ENCODE measurements around the gene TMCC2.

Gene TMCC2

DNA sequence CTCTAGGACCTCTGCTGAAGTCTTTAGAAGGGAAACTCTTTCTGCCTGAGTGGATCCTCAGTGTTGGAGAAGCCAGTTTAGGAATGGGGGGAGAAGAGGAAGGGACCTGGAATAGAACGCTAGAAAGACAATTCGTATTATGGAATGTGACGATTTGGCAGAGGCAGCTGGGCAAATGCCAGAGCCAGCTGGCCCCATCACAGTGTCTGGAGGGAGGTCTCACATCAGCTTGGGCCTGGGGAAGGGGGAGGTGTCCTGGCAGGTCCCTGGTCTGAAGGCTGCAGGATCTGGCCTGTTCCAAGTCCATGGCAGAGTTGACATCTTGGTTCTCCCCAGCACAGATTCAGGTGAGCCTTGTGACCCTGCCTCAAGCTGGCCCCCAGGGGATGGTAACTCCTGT is 11.3 kb downstream of the TMCC2 start:
- no peak overlapping the region for H3K4me3 ChIP-seq (ENCODE audit: low read depth, low read length)
- POLR2A ChIA-PET, result no interaction called here
- CTCF ChIA-PET, result interaction anchor here (1.1 to 14.5 kb wide), 5 partner anchors 9 to 98 kb away, joined by 3 to 164 read pairs (median 4); no protein-coding TSS in a partner anchor

DNA sequence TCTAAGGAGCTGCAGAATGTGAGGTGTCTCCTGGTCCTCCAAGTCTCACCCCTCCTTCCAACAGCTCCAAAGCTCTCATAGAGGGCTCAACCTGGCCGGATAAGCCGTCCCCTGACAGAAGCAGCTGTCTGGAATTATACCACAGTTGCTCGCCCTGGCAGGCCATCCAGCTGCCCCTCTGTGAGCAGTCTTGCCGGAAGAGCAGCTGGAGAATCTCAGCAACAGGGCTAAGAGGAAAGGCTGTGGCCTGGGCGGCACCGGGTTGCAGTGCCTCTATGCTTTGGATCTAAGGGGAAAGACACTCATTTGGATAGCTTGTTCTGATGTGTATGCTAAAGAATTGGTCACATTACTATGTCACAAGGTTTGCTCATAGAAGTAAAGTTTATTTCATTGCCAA is 12.4 kb downstream of the TMCC2 start:
- ChIA-PET CTCF (interaction anchor here (1.0 to 14.5 kb wide), 6 partner anchors 10 to 264 kb away, joined by 3 to 164 read pairs (median 4); no protein-coding TSS in a partner anchor), POLR2A (no interaction called here)
- DNase-seq (ENCODE audit: low read depth, low spot score), result no peak
- no peak overlapping the region for H3K4me3 ChIP-seq (ENCODE audit: low read depth, low read length)
- TF ChIP-seq CTCF (IDR thresholded peaks at IDR 0.05; ENCODE audit: insufficient read depth, low read length, missing control alignments), result no peak

More for the DNA sequence above, 11.3 kb downstream of the TMCC2 start:
- no peak for TF ChIP-seq CTCF (IDR thresholded peaks at IDR 0.05; ENCODE audit: insufficient read depth, low read length, missing control alignments)
- no peak for DNase-seq (ENCODE audit: low read depth, low spot score)

- DNase-seq (ENCODE audit: low read depth, low spot score), result no peak
- no peak for TF ChIP-seq CTCF (IDR thresholded peaks at IDR 0.05; ENCODE audit: insufficient read depth, low read length, missing control alignments)
- POLR2A ChIA-PET, result no interaction called here
- CTCF ChIA-PET, result interaction anchor here (1.0 to 14.5 kb wide), 4 partner anchors 11 to 264 kb away, joined by 3 to 164 read pairs (median 3); no protein-coding TSS in a partner anchor
- H3K4me3 ChIP-seq (ENCODE audit: low read depth, low read length), result no peak overlapping the region
Observed at GRCh38 chr1:205240569-205240968, 12.8 kb downstream of the TMCC2 start.

- CTCF ChIA-PET, result interaction anchor here (14.5 kb wide), 1 partner anchor 13 kb away, joined by 164 read pairs; no protein-coding TSS in a partner anchor
- POLR2A ChIA-PET, result no interaction called here
- TF ChIP-seq CTCF (IDR thresholded peaks at IDR 0.05; ENCODE audit: insufficient read depth, low read length, missing control alignments), result no peak
- H3K4me3 ChIP-seq (ENCODE audit: low read depth, low read length), result no peak overlapping the region
- no peak for DNase-seq (ENCODE audit: low read depth, low spot score)
Observed at GRCh38 chr1:205241366-205242030, 13.8 kb downstream of the TMCC2 start.

DNA sequence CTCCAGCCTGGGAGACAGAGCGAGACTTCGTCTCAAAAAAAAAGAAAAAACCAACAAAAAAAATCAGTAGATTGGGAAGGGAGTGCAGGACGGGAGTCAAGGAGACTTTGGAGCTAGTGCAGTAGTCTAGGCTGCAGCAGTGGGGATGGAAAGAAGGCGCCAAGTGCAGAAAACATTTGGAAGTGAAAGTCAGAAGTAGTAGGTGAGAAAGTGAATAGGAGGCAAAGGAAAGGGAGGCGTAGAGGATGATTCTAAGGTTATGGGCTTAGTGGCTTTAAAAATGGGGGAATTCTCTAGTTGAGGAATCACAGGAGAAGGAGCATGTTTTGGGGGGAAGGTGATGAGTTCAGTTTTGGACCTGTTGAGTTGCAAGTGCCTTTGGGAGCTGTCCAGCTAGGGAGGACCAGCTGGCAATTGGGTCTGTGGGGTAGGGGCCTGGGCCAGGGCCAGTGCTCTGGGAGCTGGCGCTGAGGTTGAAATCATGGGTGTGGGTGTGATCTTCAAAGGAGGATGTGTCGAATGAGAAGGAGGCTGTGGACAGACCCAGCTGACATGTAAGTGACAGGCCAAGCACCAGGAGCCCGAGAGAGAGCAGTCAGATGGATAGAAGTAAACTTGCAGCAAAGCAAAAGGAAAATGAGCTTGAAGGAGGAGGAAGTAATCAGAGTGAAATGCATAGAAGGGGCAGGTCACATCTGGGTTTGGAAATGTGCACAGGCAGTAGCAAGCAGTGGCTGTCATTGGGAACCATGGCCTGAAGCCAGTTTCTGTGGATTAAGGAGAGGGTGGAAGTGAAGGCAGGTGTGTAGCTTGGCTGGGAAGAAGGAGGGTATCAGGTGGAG is 15.8 kb downstream of the TMCC2 start:
- CTCF ChIA-PET, result interaction anchor here (1.0 to 14.5 kb wide), 8 partner anchors 10 to 268 kb away, joined by 3 to 164 read pairs (median 6); partner anchors contain the start of gene TMCC2
- DNase-seq (ENCODE audit: low read depth, low spot score), result no peak
- H3K4me3 ChIP-seq (ENCODE audit: low read depth, low read length), result no peak overlapping the region
- POLR2A ChIA-PET, result interaction anchor here (0.6 kb wide), 1 partner anchor 16 kb away, joined by 3 read pairs; the partner anchor contains the start of gene TMCC2
- no peak for TF ChIP-seq CTCF (IDR thresholded peaks at IDR 0.05; ENCODE audit: insufficient read depth, low read length, missing control alignments)

GRCh38 chr1:205244384-205244783 is 16.6 kb downstream of the TMCC2 start:
- no peak overlapping the region for H3K4me3 ChIP-seq (ENCODE audit: low read depth, low read length)
- CTCF ChIA-PET, result interaction anchor here (1.0 to 14.5 kb wide), 6 partner anchors 11 to 269 kb away, joined by 3 to 164 read pairs (median 4); no protein-coding TSS in a partner anchor
- POLR2A ChIA-PET, result interaction anchor here (0.6 kb wide), 1 partner anchor 17 kb away, joined by 3 read pairs; the partner anchor contains the start of gene TMCC2
- TF ChIP-seq CTCF (IDR thresholded peaks at IDR 0.05; ENCODE audit: insufficient read depth, low read length, missing control alignments), result no peak
- no peak for DNase-seq (ENCODE audit: low read depth, low spot score)
